HG03460 (cell line): ENCODE data around the gene TRABD2A.
"Not testable (repeated sequence)": the region's sequence is repeated elsewhere in the genome, so short reads cannot be mapped to it uniquely, and the experiment has no call there.

Experiments
- ATAC-seq: cut with Tn5 transposase; IDR thresholded peaks from one replicate; pipeline ENCODE4 v1.9.1; 2021; ENCODE audit not compliant: unreplicated experiment

The TRABD2A gene

DNA sequence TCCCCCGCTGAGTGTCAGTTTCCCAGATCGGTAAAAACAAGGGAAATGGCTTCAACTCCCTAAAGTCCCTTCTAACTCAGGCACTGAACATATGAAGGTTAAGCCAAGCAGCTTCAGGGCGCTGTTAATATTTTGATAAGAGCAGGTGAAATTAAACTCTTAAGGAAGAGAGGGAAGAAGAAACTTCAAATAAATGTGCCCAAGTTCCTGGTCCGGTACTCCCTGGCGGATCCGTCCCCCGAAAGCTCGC is 564 bp downstream of the TRABD2A start:
- ATAC-seq = no peak

DNA sequence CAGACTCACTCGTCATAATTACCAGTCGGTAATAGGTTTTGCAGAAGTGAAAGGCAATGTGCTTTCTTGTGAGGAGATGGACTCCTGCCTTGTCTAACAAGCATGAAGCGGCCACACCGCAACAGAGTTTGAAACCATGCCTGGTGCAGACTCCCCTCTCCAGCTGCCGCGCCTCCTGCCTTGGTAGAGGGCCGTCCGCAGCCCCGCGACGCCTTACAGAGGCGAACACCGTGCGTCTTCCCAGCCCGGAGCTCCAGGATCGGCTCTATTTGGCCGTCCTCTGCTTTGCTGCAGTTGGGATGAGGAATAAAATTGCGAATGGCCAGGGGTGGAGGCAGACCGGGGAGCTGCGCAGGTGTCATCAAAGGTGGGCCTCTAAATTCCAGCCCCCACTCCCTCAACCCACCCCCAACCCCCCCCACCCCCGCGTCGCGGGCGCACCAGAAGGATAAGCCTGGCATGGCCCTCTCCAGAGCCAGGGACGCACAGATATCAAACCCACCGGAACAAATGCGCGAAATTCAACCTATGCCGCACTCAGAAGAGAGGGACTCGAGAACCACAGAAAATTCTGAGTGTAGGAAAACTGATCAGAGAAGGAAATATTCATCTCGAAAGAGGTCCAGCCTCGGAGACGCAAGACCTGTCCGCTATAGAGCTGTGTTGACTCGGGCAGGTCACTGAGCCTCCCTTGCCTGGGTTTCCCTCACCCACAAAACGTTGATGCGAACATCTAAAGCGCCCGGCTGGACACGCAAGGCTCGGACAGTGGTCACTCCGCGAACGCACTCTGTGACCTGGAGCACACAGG is 1.1 kb downstream of the TRABD2A start:
- peak; percentile 53 for ATAC-seq

DNA sequence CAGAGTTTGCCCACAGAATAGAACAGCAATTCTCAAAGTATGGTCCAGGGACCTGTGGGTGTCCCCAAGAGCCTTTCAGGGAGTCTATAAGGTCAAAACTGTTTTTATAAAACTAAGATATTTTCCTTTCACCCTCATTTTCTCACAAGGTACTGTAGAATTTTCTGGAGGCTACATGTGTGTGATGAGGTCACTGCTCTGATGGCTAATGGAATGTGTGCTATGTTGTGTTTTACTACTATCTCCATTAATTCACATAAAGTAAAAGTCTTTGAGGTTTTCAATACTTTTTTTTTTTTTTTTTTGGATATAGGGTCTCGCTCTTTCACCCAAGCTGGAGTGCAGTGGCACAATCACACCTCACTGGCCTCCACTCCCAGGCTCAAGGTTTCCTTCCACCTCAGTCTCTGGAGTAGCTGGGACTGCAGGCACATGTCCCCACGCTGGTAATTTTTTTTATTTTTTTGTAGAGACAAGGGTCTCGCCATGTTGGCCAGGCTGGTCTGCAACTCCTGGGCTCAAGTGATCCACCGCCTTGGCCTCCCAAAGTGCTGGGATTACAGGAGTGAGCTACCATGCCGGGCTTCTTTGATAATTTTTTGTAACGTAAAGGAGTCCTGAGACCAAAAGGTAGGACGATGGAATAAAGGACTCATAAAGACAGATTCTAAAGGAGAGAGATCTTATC is 1.8 kb downstream of the TRABD2A start:
- no peak for ATAC-seq

DNA sequence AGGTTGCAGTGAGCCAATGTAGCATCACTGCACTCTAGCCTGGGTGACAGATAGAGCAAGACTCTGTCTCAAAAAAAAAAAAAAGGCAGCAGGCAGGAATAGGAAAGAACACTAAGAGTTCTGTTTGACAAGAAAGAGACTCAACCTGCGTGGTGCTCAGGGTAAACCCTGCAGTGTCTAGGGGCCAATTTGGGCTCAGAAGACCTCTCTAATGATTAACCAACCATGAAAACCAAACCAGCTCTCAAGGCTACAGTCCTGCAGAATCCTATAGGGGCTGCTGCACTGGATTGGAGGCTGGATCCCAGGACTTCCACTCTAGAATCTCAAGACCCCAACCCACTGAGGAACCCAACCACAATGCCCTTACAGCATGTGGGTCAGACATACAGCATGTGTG is 2.4 kb downstream of the TRABD2A start:
- ATAC-seq = peak; percentile 39

DNA sequence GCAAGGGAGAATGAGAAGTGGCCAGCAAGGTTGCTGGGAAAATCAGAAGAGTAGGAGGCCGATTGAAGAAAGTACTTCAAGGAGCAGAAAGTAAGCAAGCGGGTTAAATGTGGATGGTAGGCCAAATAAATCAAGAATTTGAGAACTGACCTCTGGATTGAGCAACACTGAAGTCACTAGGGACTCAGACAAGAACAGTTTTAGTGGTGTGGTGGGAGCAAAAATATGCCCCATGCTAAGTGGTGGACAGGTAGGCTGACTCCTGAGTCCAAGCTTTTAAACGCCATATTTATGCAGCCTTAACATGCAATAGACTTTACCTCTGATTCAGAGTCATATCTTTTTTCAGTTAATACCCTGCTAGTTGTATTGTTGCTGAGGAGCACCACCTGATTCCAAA is 4.5 kb downstream of the TRABD2A start:
- no peak for ATAC-seq

DNA sequence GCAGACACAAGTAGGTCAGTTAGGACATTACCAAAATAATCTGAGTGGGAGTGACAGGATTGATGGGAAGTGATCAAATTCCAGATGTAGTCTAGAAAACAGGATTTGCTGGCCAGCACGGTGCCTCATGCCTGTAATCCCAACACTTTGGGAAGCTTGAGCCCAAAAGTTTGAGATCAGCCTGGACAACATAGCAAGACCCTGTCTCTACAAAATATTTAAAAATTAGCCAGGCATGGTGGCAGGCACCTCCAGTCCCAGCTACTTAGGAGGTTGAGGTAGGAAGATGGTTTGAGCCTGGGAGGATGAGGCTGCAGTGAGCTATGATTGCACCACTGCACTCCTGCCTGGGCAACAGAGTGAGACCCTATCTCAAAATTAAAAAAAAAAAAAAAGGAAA is 5.3 kb downstream of the TRABD2A start:
- ATAC-seq = not testable (repeated sequence)

DNA sequence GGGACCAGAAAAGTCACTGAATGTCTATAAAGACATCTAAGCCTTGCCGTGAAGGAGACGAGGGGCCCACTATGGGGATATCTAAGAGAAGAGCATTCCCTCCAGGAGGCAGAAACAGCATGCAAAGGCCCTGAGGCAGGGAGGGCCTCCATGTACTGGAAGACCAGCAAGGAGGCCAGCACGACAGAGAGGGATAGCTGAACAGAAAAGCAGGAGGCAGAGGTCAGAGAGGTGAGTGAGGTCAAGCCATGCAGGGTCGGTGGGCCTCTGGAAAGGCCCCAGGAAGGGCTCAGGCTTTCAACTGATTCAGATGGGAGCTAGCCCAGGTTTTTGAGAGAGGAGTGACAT is 5.7 kb downstream of the TRABD2A start:
- no peak for ATAC-seq

DNA sequence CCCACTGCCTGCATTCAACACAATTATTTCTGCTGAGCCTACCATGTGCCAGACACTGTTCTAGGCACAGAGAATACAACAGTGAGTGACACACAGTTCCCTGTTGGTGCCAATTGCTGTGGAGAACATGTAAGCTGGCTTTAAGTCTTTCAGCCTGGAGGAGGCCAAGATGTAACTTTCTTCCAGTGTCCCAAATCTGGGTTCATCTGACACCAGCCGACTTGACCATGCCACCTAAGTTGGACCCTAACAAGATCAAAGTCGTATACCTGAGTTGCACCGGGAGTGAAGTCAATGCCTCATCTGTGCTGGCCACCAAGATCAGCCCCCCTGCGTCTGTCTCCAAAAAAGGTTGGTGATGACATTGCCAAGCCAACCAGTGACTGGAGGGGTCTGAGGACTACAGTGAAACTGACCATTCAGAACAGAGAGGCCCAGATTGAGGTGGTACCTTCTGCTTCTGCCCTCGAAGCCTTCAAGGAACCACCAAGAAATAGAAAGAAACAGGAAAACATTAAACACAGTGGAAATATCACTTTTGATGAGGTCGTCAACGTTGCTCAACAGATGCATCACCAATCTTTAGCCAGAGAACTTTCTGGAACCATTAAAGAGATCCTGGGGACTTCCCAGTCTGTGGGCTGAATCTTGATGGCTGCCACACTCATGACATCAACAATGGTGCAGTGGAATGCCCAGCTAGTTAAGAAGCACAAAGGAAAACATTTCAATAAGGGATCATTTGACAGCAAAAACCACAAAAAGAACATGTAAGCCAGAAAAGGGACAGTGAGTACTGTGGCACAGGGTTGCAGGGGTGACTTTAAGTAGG is 6.3 kb downstream of the TRABD2A start:
- no peak for ATAC-seq

DNA sequence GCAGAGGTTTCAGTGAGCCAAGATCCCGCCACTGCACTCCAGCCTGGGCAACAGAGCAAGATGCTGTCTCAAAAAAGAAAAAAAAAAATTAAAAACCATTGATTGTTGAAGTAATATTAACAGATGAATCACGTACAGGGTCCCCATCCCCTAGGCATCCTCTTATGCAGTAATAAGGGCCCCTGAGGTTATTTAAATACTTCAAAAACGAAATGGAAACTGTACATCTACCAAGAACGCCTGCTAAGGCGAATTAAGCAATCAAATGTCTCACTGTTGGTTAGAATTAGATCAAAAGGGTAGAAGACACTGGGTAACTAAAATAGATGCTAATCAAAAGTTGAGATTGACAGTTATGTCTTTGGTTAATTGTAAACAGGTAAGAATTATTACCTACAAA is 7.5 kb downstream of the TRABD2A start:
- no peak for ATAC-seq

DNA sequence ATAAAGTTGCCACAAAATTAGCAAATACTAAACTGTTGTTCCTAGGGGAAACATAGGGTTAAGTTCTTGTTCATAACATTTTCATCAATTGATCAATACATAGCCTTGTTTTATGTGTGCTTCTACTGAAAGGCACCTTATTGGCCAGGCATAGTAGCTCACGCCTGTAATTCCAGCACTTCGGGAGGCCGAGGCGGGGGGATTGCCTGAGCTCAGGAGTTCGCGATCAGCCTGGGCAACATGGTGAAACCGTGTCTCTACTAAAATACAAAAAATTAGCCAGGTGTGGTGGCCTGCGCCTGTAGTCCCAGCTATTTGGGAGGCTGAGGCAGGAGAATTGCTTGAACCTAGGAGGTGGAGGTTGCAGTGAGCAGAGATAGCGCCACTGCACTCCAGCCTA is 8.2 kb downstream of the TRABD2A start:
- not testable (repeated sequence) for ATAC-seq

DNA sequence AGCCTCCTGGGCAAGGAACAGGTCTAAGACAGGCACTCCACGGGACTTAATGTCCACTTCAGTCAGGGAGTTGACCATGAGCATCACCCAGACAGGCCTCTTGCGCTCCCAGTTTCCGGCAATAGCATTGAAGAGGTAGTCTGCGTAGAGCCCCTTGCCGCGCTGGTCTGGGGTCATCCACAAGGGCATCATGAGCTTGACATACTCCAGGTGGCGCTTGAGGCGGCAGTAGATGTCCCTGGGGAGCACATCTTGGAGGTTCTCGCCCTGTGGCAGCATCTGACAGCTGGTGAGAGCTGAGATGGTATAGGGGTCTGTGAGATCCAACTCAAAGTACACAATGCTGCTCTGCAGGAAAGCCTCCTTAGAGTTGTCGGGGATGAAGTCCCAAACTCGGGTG is 10.6 kb downstream of the TRABD2A start:
- no peak for ATAC-seq

DNA sequence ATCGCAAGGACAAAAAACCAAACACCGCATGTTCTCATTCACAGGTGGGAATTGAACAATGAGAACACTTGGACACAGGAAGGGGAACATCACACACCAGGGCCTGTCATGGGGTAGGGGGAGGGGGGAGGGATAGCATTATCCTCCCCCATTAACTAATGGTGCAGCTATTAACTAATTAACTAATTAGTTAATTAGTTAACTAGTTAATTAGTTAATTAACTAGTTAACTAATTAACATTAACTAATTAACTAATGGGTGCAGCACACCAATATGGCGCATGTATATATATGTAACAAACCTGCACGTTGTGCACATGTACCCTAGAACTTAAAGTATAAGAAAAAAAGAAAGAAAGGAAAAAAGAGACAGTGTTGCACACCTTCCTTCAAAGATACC is 12.6 kb downstream of the TRABD2A start:
- not testable (repeated sequence) for ATAC-seq

DNA sequence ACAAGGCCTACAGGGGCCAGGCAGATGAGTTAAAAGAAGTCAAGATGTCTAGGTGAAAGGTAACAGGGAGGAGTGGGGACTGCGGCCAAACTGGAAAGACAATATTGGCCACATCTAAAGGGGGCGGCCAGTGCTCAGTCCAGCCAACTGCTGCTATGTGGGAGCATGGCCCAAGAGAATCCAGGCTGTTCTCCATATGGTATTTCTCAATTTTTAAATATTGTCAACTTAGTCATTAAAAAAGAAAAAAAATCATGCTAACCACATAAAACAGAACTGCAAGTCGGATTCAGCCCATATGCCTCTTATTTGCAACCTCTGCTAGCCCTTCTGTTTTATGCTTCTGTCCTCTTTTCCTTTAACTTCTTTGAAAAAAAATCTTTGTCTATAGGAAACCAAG is 14.8 kb downstream of the TRABD2A start:
- ATAC-seq = no peak

DNA sequence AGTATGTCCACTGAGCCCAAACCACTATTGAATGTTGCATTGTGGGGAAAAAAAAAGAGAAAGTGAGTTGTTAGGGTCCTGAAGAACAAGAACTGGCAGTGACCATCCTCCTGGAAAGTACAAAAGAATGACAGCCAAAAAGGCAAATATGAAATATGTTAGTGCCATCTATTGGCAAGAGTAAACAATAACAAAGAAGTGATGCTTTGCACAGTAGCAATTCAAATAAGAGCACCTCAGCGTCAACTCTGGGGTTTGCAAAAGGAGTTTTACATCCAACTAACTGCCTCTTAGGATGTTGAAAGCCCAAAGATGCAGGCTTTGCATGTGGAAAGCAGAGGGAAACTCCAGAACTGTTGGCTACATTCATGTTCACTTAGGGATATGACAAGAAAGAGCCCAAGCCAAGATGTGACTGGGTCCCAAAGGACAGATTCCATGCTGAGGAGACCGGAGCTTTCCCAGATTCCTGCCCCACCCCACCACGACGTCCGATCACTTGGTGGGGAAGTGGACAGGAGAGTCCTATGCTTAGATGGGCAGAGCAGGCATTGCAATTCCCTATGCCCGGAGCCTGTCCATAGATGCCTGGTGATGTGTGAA is 15.6 kb downstream of the TRABD2A start:
- peak; percentile 45 for ATAC-seq

DNA sequence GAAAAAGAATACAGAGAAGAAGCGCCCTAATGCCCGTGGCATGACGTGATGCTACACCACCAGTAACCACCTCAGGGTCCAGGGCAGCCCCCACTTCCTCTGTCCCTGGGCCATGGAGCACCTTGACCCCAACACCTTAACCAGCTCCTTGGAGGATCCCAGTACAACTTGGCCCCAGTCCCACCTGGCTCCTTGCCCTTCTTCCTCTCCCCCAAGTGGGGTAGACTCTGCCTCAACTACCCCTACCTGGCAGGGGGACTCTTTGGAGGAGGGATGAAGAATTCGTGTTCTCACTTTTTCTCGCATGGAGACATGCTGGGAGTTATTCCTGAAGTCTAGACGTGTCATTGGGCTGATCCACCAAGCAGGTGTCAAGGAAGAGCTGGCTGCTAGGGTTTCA is 18.9 kb downstream of the TRABD2A start:
- ATAC-seq = no peak

DNA sequence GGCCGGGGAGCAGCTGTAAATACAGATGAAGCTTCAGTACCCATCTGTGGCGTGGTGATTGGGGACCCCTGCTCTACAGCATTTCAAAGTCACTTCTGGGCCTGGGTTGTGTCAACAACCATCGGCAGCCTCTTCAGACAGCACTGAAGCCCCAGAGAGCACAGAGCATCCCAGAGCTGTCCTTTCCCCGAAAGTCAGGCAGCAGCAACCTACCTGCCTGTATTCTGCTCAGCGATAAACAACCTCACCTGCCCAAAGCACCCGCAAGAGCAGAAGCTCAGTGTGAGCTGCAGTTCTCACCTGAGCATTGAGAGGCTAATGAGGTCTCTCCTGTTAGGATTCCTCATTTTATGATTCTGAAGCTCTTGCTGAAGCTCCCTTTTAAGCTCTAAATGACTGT is 19.3 kb downstream of the TRABD2A start:
- ATAC-seq = no peak

DNA sequence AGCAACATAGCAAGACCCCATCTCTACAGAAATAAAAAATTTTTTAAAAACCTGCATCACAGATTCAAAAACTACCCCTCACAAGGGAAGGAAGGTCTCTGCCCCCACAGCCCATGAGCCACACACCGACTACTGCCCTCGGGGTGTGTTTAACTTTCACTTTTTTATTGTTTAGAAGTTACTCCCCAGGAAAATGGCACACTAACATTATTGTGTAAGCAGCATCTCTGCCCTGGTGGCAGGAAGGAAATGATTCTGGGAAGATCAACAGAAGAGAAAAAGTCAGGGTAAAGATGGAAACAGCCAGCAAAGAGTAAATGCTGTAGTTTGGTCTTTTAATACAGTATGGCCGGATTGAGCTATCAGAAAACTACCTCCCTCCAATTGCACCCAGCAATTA is 21.9 kb downstream of the TRABD2A start:
- no peak for ATAC-seq

DNA sequence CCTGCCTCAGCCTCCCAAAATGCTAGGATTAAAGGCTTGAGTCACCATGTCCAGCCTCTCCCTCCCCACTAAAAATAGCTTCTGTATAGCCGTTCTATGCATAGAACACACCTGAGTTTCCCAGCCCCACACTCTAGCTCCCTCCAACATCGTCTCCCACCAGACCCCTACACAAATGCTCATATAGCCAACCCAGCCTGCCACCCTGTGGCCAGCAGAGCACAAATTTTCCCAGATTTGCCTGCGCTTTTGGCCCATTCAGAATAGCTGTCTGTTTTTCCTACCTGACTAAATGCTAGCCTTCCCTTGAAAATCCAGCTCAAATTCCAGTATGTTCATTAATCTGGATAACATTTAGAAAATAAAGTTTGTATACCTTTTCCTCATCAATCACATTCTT is 22.8 kb downstream of the TRABD2A start:
- ATAC-seq = no peak

DNA sequence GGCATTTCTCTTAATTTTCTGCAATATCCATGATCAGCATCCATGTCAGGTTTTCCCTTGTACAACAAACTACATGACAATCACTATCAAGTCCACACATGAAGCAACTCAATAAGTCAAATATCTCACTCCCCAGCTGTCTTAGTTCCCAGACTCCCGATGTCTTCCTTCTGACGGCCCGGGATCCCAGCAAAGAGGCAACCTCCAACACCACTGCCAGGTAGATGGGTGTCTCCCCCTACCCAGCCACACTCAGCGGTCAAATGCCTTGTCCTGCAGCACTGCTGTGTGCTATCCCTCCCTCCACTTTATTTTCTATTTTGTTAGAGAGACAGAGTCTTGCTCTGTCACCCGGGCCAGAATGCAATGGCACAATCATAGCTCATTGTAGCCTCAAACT is 23.3 kb downstream of the TRABD2A start:
- no peak for ATAC-seq

DNA sequence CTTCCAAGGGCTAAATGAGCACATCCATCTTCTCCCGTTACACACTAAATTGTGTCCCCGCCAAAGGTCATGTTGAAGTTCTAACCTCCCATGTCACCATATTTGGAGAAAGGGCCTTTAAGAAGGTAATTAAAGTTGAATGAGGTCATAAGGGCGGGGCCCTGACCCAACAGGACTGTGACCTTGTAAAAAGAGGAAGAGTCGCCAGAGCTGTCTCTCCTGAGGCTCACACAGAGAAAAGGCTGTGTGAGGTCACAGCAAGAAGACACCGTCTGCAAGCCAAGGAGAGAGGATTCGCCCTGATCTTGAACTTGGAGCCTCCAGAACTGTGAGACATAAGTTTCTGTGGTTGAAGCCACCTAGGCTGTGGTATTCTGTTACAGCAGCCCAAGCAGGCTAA is 24.1 kb downstream of the TRABD2A start:
- ATAC-seq = no peak

DNA sequence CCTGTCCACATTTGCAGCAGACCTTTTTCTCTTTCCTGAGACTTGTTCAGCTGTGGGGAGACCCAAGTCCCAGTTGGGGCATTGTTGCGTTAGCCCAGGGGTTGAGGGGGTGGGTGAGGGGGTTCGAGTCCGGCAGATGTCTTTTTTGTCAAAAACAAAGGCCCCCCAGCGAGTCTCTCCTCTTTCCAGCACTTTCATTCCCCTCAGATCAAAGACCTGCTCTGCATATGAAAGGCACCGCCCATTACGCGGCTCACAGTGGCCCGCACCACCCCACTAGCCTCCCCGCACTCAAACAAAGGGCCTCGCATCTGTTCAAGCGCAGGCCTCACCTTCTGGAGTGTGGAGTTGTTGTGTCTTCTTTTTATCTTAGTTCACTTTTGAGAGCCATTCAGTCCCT is 25.2 kb downstream of the TRABD2A start:
- ATAC-seq = no peak

DNA sequence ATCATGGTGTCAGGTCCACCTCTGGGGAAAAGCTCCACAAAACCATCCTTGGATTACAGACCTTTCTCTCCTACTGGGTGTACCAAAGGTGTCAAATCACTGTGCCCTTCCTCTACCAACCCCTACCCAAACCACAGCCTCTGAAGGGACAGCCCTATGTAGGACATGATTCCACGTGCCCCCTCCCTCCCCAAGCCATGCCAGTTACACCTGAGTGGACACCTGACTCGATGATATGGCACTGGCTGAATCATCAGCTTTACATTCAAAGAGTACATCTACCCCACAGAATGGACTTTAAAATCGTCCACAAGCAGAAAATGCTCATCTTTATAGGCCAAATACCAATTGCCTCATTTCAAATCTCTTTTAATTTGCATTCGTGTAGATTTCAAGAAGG is 26.0 kb downstream of the TRABD2A start:
- ATAC-seq = no peak
